GM18873 (cell line): ENCODE data around the gene LDLRAD4.

Experiments
- ATAC-seq: cut with Tn5 transposase; IDR thresholded peaks from one replicate; pipeline ENCODE4 v1.9.1; 2021; ENCODE audit warnings: mild to moderate bottlenecking, moderate library complexity, moderate number of reproducible peaks; ENCODE audit not compliant: unreplicated experiment, low FRiP score

The LDLRAD4 gene

GRCh38 chr18:13437796-13438506 is 219.4 kb downstream of the LDLRAD4 start:
- ATAC-seq, result no peak

DNA sequence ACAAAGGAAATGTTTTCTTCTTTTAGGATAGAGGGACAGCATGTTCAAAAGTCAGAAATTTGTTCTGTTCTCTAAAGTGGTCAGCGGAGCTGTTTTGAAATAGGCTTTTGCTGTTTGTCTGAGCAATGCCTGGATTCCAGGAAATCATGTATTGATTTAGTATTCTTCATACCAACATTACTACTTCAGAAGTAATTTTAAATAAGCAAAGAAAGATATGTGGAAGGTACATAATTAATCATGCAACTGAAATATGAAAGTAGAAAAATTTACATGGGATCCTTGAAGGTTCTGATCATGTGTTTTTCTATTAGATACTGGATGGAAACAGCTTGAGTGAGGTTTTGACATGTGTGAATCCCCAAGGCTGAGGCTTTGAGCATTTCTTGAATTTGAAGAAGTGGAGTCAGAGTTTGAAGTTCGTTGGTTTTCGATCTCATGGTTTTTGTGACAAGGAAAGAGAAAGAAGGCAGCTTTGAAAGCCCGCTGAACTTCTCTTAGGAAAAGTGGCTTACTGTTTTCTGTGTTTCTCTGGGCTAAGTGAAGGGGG is 220.0 kb downstream of the LDLRAD4 start:
- ATAC-seq, result no peak

GRCh38 chr18:13439461-13439860 is 220.9 kb downstream of the LDLRAD4 start:
- ATAC-seq, result no peak

DNA sequence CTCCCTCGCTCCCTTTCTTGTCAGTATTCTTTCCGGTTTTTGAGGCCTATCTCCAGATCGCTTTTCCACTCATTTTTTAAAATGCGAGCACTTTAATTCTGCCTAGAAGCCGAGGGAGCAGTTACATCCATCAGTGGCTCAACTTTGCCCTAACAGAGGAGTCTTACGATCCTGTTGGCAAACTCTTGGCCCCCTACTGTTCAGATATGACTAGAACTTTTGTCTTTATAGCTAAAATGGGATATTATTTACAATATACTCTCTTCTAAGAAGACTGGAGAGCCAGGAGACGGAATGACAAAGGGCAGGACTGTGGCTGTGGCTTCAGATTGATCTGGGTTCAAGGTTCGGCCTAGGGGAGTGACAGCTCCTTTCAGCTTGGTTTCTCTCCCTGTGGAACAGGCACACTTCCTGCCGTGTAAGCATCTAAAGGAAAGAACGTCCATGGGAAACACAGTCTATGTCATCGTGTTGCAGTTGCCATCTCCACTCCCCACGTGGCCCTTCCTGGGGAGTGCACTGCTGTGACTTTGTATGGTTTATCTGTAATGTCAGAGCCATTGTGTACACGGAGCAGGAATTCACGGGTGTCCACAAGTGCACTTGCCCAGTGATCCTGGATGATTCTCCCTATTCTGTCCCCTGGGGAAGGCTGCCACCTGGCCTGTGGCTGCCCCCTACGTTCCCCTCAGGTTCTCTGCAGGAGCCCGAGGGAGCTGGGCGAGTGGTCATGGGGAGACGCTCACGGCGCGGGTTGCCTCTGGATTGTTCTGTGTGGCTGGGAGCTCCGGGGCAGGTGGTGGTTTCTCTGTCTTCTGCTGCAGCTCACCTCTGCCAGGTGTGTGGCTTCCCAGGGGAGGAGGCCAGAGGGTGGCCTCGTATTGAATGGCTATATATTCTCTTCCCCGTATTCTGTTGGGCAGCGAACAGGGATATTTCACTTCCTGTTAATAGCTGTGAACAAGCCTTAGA is 222.0 kb downstream of the LDLRAD4 start:
- ATAC-seq, result no peak

GRCh38 chr18:13441736-13442135 is 223.2 kb downstream of the LDLRAD4 start:
- no peak for ATAC-seq

DNA sequence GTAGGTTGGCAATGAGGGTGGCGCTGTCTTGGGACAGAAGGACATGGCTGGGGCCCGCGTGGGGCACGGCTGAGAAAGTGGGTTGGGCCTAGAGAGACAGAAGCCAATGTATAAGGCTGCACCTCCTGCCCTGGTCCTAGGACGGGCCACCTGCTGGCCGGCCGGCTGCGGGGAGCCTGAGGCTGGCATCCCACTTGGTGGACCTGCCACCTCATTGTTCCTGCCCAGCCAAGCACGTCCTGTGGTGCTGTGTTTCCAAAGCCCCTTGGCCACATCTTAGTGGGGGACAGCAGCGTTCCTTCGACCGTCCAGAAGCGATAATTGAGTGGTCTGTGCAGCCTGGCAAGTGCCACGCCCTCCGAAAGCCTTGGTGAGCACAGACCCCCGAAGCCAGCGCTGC is 223.9 kb downstream of the LDLRAD4 start:
- no peak for ATAC-seq

DNA sequence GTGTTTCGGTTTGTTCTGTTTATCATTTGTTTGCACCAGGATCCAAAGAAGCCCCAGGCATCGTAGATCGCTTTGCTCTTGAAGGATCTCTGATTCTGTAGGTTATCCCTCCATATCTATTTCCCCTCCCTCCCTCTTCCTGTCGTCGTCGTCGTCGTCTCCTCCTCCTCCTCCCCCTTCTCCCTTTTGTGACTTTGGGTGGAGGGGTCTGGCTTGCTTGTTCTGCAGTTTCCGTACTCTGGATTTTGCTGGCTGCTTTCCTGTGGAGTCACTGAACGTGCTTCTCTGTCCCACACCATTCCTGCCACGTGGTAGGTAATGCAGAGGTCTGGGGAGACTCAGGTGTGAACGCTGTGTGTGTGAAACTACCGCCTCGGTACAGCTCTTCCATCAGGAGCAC is 225.0 kb downstream of the LDLRAD4 start:
- no peak for ATAC-seq

GRCh38 chr18:13444430-13445240 is 226.1 kb downstream of the LDLRAD4 start:
- ATAC-seq, result no peak

GRCh38 chr18:13445241-13445897 is 226.8 kb downstream of the LDLRAD4 start:
- no peak for ATAC-seq

GRCh38 chr18:13446024-13446423 is 227.5 kb downstream of the LDLRAD4 start:
- no peak for ATAC-seq

GRCh38 chr18:13446610-13447461 is 228.3 kb downstream of the LDLRAD4 start:
- no peak for ATAC-seq

- ATAC-seq, result no peak
Measured at GRCh38 chr18:13447621-13448334, 229.2 kb downstream of the LDLRAD4 start.

DNA sequence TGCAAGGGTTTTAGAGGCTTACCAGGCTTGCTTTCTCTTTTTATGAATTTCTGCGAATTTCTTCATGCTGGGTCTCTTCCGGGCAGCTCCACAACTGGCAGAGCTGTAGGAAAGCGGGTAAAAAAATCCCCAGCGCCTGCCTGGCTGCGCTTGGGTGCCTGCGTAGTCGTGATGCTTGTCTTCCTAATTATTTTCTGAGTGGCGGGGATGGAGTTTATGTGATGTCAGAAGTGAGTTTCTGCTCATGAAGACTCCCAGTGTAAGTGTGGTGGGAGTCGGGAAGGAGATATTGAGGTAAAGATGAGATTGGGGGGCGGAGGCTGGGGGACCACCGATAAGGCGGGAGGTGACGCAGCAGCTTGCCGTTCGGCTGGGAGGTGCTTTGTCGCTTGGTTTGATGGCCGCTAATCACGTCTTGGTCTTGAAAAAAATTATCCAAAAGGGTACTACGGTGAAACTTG is 229.8 kb downstream of the LDLRAD4 start:
- ATAC-seq, result no peak

DNA sequence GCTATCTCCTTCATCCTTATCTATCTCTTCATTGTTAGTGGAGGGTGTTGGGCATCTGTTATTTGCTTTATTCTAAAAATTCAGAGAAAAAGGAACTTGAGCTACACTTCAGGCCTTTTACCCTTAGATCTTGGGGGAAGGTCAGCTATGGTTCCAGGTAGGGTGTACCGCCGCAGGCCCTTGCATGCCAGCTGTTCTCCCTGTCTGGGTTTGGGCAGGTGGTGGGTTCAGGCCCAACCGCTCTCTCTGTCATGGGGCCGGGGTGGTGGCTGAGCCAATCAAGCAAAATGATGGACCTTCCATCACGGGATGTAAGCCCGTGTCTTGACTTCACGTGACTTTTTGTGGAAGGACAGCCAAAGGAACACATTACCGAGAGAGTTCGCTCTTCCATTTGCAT is 231.1 kb downstream of the LDLRAD4 start:
- no peak for ATAC-seq

DNA sequence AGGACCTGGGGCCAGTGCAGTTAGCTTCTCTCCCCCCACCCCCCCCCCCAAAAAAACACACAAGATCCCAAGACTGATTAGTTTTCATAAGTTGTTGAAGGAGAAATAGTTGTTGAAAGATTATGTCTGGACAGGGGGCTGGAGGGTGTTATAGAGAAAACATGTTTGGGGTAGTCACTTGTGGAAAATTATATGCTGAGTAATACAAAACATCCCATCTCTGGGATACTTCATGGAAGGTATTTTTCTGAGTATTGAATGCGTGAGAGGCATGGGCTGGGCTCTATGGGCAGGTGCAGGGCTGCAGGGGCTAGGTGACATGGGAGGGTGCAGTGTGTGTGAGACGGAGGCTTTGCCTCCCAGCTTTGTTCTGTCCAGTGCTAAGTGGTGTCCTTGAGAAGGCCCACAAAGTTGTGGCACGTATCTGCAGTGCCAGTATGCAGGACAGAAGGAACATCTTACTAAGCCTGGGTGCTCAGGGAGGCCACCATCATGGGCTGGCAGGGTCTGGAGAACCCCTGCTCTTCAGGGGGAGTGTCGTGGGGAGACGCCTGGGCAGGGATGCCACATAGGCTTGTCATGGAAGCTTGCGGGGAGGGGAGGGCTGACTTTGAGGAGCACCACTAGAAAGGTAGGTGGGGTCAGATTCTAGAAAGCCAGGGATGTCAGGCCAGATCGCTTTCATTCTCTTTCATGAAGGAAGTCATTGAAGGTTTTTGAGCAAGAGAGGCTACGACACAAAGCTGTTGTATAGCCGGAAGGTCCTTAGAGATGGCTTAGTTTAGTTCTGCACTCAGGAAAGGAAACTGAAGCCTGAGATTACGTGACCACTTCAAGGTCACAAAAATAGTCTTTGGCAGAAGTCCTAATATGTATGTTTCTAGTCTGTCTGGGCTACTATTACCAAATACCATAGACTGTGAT is 232.0 kb downstream of the LDLRAD4 start:
- ATAC-seq, result no peak

GRCh38 chr18:13451213-13451540 is 232.6 kb downstream of the LDLRAD4 start:
- no peak for ATAC-seq

GRCh38 chr18:13451661-13452387 is 233.3 kb downstream of the LDLRAD4 start:
- no peak for ATAC-seq
